ENCODE measurements around the gene RFX5. TPM values are rescaled to one million over a fixed set of nuclear protein-coding genes. Genes with fewer than 3 reads are reported as not detected.

The RFX5 gene
- total and polyA plus RNA-seq, 9 of the 15 experiments (the other 6 are each of a cell fraction or from before 2014, with no cell fraction given), result 3.8 to 48.2 (median 32.2) TPM

GRCh38 chr1:151346769-151347522 lies at the start of gene RFX5 (continued):
- TF ChIP-seq CHD7 (IDR thresholded peaks at IDR 0.05; ENCODE audit: low read depth, low read length) (no peak), SRSF3 (IDR thresholded peaks at IDR 0.05; ENCODE audit: insufficient read depth, low read length) (no peak), CREB3 (tag; conservative IDR thresholded peaks at IDR 0.05; ENCODE audit: low read depth) (no peak), NBN (IDR thresholded peaks at IDR 0.05; ENCODE audit: low read depth) (peak; percentile 61), ZKSCAN8 (CRISPR knock-in tag; IDR thresholded peaks at IDR 0.05) (no peak), ZBTB33 (CRISPR knock-in tag; IDR thresholded peaks at IDR 0.05) (no peak), ZNF184 (CRISPR knock-in tag; IDR thresholded peaks at IDR 0.05) (no peak), HNRNPH1 (optimal IDR thresholded peaks at IDR 0.05; ENCODE audit: low read depth, low read length) (no peak), HBP1 (CRISPR knock-in tag; IDR thresholded peaks at IDR 0.05) (no peak)

Measured in K562 (cell line).